GM12801 (cell line): ENCODE results near the gene BCL7A.

Source experiments
- CTCF ChIP-seq: IDR thresholded peaks from one replicate; pipeline ENCODE4 v1.5.1; 2011; ENCODE audit warnings: control low read depth; ENCODE audit not compliant: insufficient read length; ENCODE audit errors: extremely low read depth

The BCL7A gene

GRCh38 chr12:122031342-122032216 lies 9.9 kb downstream of the BCL7A start:
- TF ChIP-seq CTCF: no peak

- no peak for TF ChIP-seq CTCF
These were observed 10.9 kb downstream of the BCL7A start for GRCh38 chr12:122032580-122032979.

GRCh38 chr12:122035292-122035691 lies 13.6 kb downstream of the BCL7A start:
- no peak for TF ChIP-seq CTCF

GRCh38 chr12:122036153-122036552 lies 14.5 kb downstream of the BCL7A start:
- TF ChIP-seq CTCF: no peak

- TF ChIP-seq CTCF: no peak
These were observed 19.1 kb downstream of the BCL7A start for GRCh38 chr12:122040579-122041386.

- TF ChIP-seq CTCF: no peak
These were observed 21.2 kb downstream of the BCL7A start for GRCh38 chr12:122042910-122043309.

- TF ChIP-seq CTCF: no peak
These were observed 21.8 kb downstream of the BCL7A start for GRCh38 chr12:122043476-122043875.
